Subcutaneous adipose tissue (tissue), 4 donors: ENCODE measurements around the gene CREB3L1. TPM values are rescaled to one million over a fixed set of nuclear protein-coding genes. Genes with fewer than 3 reads are reported as not detected.

Experiments
- total RNA-seq, 4 donors: library from RNA; depleted of rRNA; stranded (reverse); fragments of >200 nt; gene quantifications; one replicate each; pipeline ENCODE4 v1.1.0, GENCODE V29; 2016
- TF ChIP-seq, protein P1 (sequence below): fragments of 450-650 bp; IDR thresholded peaks from one replicate; pipeline ENCODE4 v1.5.1; 2016; ENCODE audit warnings: low read depth, mild to moderate bottlenecking, control low read depth, antibody characterized with exemption, moderate library complexity

Gene CREB3L1
- total RNA-seq, 4 donors from 2014 or later, result 0.44 to 4.9 (median 2.5) TPM

DNA sequence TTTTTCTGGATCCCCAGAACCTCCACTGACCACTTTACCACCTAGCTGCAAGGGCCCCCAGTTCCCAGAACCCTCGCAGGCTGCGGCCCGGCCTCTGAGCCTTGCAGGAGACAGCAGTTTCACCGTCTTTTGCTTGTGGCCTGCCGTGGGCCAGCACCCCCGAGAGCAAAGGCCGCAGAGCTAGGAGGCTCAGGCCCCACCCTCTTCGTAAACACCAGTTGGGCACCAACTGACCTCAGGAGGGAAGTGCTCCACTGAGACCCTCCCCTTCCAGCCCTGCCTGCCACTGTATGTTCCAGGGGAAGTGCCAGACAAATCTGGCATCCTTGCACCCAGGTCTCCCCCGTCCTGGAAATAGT lies 23.4 kb upstream of the CREB3L1 start:
- TF ChIP-seq, protein P1, sequence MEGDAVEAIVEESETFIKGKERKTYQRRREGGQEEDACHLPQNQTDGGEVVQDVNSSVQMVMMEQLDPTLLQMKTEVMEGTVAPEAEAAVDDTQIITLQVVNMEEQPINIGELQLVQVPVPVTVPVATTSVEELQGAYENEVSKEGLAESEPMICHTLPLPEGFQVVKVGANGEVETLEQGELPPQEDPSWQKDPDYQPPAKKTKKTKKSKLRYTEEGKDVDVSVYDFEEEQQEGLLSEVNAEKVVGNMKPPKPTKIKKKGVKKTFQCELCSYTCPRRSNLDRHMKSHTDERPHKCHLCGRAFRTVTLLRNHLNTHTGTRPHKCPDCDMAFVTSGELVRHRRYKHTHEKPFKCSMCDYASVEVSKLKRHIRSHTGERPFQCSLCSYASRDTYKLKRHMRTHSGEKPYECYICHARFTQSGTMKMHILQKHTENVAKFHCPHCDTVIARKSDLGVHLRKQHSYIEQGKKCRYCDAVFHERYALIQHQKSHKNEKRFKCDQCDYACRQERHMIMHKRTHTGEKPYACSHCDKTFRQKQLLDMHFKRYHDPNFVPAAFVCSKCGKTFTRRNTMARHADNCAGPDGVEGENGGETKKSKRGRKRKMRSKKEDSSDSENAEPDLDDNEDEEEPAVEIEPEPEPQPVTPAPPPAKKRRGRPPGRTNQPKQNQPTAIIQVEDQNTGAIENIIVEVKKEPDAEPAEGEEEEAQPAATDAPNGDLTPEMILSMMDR, result no peak

DNA sequence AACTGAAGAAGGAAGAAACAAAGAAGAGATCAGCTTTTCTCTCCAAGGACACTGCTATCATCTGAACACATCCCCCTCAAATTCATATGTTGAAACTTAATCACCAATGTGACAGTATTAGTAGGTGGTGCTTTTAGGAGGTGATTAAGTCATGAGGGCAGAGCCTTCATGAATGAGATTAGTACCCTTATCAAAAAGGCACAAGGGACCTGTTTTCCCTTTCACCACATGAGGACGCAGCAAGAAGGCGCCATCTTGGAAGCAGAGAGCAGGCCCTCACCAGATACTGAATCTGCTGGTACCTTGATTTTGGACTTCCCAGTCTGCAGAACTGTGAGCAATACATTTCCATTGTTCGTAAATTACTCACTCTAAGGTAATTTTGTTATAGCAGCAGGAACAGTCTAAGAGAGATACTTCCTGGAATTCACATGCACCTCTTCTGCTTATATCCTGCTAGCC lies 20.9 kb upstream of the CREB3L1 start:
- TF ChIP-seq, protein P1, result no peak

DNA sequence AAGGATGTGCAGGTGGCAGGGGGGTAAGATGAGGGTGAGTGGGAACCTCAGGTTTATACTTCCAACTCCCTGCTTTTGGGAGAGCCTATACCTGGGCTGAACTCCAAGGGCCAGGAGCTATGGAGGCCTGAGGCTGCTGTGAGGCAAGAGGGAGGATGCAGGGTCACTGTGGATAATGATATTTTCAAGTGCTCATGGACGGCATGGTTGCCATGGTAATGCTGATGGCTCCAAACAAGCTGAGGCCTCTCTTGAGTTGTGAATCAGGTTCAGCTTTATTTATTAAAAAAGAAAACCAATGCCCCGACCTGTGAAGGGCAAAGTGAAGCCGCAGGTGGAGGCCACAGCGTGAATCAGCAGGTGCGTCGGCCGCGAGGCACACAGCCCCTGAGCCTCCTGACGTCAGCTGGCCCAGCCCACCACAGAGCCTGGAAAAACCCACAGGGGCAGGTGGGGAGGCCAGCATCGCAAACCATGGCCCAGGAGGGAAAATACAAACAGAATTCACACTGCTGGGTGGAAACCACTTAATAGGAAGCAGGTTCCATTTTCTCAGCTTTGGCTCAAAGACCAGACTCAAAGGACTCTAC lies 17.4 kb upstream of the CREB3L1 start:
- TF ChIP-seq, protein P1, result no peak

DNA sequence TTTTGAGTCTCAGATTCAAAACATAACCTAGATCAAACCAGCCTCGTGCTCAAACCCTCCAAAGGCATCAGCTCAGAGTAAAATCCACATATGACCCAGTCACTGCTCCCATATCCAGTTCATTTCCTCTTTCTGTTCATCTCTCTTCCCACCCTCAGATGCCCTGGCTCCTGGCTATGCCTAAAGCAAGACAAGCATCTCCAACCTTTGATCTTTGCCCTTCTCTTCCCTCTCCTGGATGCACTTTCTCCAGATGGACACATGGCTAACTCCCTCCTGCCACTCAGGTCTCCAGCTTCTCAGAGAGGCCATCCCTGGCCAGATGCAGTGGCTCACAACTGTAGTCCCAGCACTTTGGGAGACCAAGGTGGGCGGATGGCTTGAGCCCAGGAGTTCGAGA lies 14.3 kb upstream of the CREB3L1 start:
- TF ChIP-seq, protein P1, result no peak

DNA sequence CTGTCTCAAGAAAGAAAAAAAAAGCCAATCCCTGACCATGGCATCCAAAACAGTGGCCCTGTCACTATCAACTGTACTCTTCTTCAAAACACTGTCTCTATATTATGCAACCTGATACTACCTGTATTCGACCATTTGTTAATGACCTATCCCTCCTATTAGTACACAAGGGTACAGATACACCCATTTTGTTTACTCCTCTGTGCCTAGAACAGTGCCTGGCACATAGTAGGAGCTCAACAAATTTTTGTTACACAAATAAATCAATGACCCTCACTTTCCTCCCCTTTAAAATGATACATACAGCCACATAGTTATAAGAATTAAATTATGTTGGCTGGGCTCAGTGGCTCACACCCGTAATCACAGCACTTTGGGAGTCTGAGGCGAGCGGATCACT lies 13.4 kb upstream of the CREB3L1 start:
- TF ChIP-seq, protein P1, result no peak

DNA sequence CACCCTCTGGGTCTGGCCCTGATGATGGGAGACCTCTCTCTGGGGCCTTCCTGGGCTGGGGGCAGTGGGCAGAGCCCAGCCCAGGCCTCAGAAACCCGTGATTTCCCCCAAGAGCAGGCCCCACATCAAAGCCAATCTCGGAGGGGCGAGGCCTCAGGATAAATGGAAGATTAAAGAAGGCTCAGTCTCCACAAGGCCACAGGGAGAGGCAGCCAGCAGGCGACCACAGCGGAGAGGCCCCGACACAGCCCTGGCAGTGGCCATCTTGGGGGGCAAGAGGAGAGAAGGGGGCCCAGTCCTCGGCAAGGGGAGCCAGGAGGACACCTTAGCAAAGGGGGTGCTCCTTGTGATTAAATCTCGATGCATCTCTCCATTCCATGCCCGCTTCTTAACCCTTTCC lies 12.5 kb upstream of the CREB3L1 start:
- TF ChIP-seq, protein P1, result no peak

DNA sequence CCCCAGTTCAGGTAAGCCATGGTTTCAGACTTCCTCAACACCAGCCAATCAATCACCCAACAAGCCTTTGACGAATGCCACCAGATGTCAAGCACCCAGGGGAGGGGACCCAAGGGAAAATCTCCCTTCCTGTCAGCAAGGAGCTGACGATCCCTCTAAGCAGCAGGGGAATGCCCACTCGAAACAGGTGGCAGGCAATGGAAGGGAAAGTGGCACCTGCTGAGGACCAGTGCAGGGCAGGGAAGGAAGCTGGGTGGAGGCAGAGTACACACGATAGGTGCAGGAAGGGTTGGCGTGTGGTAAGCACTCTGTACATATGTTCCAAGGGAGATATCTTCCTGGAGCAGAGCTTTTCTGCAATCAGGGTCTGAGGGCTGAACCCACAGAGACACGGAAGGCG lies 11.7 kb upstream of the CREB3L1 start:
- TF ChIP-seq, protein P1, result no peak
